OCI-LY3 (cell line): Measurements from ENCODE around the gene DNAAF5.
A peak's percentile ranks its signal among the peaks of the same experiment; 100 is the strongest.

Source experiments
- H2AFZ ChIP-seq: fragments of 200-600, 300-600 bp; shearing (Covaris generic); 2 replicates; pipeline ENCODE4 v1.6.0; 2014; ENCODE audit warnings: antibody characterized with exemption, low read depth, low read length
- H3K27ac ChIP-seq: fragments of 200-600, 300-600 bp; sonication (generic); 2 replicates; pipeline ENCODE4 v1.5.1; 2014; ENCODE audit warnings: mild to moderate bottlenecking, low read length, moderate library complexity, mixed read lengths
- H3K27me3 ChIP-seq: fragments of 200-600, 300-600 bp; sonication (generic); 2 replicates; pipeline ENCODE4 v1.6.1; 2014; ENCODE audit warnings: low read depth, low read length, mixed read lengths
- H3K36me3 ChIP-seq: fragments of 200-600, 300-600 bp; sonication (generic); replicated peaks from 2 replicates; pipeline ENCODE3; 2014; ENCODE audit warnings: low read depth, low read length, mixed read lengths
- H3K4me1 ChIP-seq: fragments of 300-600, 200-600 bp; sonication (generic); 2 replicates; pipeline ENCODE4 v1.6.1; 2014; ENCODE audit warnings: low read length, mixed read lengths
- H3K4me2 ChIP-seq: fragments of 200-600, 300-600 bp; sonication (generic); 2 replicates; pipeline ENCODE4 v1.6.1; 2014; ENCODE audit warnings: low read length, mixed read lengths
- H3K4me3 ChIP-seq: fragments of 300-600, 200-600 bp; sonication (generic); 2 replicates; pipeline ENCODE4 v1.5.1; 2014; ENCODE audit warnings: antibody characterized with exemption, mild to moderate bottlenecking, low read length, moderate library complexity
- H3K79me2 ChIP-seq: fragments of 300-600, 200-600 bp; shearing (Covaris generic); 2 replicates; pipeline ENCODE4 v1.6.1; 2014; ENCODE audit warnings: mild to moderate bottlenecking, low read length, mixed read lengths
- H3K9ac ChIP-seq: fragments of 300-600, 200-600 bp; shearing (Covaris generic); 2 replicates; pipeline ENCODE4 v1.6.0; 2014; ENCODE audit warnings: mild to moderate bottlenecking, low read length, moderate library complexity
- H3K9me3 ChIP-seq: fragments of 200-600, 300-600 bp; shearing (Covaris generic); 2 replicates; pipeline ENCODE4 v1.6.1; 2014; ENCODE audit warnings: low read length, mixed read lengths; ENCODE audit not compliant: insufficient read depth
- H4K20me1 ChIP-seq: fragments of 200-600, 300-600 bp; sonication (generic); 2 replicates; pipeline ENCODE4 v1.6.1; 2016; ENCODE audit warnings: low read length, mixed read lengths; ENCODE audit not compliant: insufficient read depth
- EZH2phosphoT487 ChIP-seq: fragments of 200-600 bp; shearing (Covaris generic); IDR thresholded peaks from 2 replicates; pipeline ENCODE4 v1.6.1; 2018; ENCODE audit warnings: antibody characterized with exemption, mixed run types, low read depth
- TF ChIP-seq, protein P1 (sequence below): fragments of 200-600, 300-600 bp; sonication (generic); IDR thresholded peaks from 2 replicates; pipeline ENCODE4 v1.5.1; 2014; ENCODE audit warnings: antibody characterized with exemption, low read length, low read depth

Gene DNAAF5

DNA sequence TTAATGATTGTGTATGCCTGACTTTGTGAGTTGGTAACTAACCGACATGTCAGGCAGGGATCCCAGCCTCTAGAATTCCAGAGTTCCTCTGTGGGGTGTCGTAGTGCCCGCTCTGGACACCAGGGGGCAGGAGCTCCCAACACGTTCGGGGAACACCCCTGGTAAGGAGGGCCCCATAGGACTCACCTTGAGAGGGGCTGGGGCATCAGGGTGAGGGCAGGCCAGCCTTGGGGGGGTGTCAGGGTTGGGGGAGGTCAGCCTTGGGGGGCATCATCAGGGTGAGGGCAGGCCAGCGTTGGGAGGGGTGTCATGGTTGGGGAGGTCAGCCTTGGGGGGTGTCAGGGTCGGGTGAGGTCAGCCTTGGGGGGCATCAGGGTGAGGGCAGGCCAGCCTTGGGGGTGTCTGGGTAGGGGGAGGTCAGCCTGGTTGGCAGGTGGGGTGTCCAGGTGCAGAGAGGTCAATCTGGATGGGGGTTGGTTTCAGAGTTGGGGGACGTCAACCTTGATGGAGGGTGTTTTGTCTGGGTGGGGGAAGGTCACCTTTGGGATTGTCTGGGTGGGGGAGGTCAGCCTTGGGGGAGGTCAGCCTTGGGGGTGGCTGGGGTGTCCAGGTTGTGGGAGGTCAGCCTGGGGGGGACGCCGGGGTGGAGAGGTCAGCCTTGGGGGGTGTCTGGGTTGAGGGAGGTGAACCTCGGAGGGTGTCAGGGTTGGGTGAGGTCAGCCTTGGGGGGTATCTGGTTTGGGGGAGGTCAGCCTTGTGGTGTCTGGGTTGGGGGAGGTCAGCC is 60.2 kb downstream of the DNAAF5 start:
- no peak overlapping the region for H3K4me3 ChIP-seq
- H3K4me2 ChIP-seq, result no peak overlapping the region
- no peak overlapping the region for H3K9ac ChIP-seq
- no peaks in the 10 kb centered on the region for H3K9me3 ChIP-seq
- TF ChIP-seq, protein P1, sequence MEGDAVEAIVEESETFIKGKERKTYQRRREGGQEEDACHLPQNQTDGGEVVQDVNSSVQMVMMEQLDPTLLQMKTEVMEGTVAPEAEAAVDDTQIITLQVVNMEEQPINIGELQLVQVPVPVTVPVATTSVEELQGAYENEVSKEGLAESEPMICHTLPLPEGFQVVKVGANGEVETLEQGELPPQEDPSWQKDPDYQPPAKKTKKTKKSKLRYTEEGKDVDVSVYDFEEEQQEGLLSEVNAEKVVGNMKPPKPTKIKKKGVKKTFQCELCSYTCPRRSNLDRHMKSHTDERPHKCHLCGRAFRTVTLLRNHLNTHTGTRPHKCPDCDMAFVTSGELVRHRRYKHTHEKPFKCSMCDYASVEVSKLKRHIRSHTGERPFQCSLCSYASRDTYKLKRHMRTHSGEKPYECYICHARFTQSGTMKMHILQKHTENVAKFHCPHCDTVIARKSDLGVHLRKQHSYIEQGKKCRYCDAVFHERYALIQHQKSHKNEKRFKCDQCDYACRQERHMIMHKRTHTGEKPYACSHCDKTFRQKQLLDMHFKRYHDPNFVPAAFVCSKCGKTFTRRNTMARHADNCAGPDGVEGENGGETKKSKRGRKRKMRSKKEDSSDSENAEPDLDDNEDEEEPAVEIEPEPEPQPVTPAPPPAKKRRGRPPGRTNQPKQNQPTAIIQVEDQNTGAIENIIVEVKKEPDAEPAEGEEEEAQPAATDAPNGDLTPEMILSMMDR, result peak; percentile 65
- no peak for TF ChIP-seq EZH2phosphoT487
- no peaks in the 10 kb centered on the region for H4K20me1 ChIP-seq
- peaks cover 11% of the 10 kb centered on the region for H3K36me3 ChIP-seq
- no peaks in the 10 kb centered on the region for H3K4me1 ChIP-seq
- no peak overlapping the region for H2AFZ ChIP-seq
- no peak overlapping the region for H3K27ac ChIP-seq
- no peaks in the 10 kb centered on the region for H3K27me3 ChIP-seq
- H3K79me2 ChIP-seq, result no peaks in the 10 kb centered on the region

DNA sequence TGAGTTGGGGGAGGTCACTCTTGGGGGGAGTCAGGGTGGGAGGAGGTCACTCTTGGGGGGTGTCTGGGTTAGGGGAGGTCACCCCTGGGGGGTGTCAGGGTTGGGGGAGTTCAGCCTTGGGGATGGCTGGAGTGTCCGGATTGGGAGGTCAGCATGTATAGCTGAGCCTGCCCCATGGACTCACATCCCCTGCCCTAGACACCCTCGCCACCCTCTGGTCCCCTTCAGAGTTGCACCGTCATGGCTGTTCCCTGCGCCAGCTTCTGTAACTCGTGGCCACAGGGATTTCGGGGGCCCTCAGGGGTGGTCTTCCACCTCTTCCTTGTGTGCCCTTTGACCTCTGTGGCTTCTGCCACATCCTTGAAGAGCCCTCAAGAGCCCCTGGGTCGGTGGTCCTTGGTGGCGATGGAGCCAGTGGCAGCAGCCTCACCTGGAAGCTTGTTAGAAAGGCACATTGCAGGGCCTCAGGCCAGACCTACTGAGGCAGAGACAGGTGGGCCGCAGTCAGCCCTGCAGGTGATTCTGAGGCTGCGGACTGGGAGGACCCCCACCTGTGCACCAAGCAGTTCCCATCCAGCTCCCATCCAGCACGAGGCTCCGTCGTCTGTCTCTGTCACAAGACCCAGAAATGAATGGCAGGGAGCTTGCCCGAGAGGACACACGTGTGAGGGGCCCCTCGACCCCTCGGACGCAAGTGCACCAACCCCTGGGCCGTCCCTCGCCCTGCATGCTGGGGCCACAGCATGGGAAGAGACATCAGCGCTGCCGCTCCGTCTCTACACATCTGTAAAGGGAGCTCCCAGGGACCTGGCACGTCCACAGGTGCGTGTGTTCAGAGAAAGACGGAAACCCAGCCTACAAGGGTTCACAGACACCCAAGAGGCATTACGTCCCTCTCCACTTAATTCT is 61.1 kb downstream of the DNAAF5 start:
- no peak overlapping the region for H2AFZ ChIP-seq
- TF ChIP-seq, protein P1, result no peak
- no peak for TF ChIP-seq EZH2phosphoT487
- no peak overlapping the region for H3K9ac ChIP-seq
- H3K9me3 ChIP-seq, result no peaks in the 10 kb centered on the region
- H3K36me3 ChIP-seq, result peaks cover 11% of the 10 kb centered on the region
- no peaks in the 10 kb centered on the region for H4K20me1 ChIP-seq
- H3K4me1 ChIP-seq, result no peaks in the 10 kb centered on the region
- H3K27me3 ChIP-seq, result no peaks in the 10 kb centered on the region
- H3K79me2 ChIP-seq, result no peaks in the 10 kb centered on the region
- H3K4me2 ChIP-seq, result no peak overlapping the region
- H3K4me3 ChIP-seq, result no peak overlapping the region
- H3K27ac ChIP-seq, result no peak overlapping the region

DNA sequence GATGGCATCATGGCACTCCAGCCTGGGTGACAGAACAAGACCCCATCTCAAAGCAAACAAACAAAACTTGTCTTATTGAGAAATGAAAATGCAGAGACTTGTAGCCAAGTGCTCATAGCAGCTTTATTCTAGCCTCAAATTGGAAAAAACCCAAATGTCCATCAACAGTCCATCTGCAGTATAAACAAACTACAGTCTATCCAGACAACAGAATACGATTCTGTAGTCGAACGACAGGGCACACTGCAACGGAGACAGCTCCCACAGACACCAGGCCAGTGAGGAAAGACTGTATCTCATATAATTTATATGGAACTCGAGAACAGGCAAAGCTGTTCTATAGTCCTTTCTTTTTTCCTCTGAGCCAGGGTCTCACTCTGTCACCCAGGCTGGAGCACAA is 65.0 kb downstream of the DNAAF5 start:
- Histone ChIP-seq H3K4me1 (no peaks in the 10 kb centered on the region), H2AFZ (no peak overlapping the region), H3K27me3 (no peaks in the 10 kb centered on the region), H4K20me1 (no peaks in the 10 kb centered on the region), H3K4me2 (no peak overlapping the region), H3K36me3 (peaks cover 11% of the 10 kb centered on the region), H3K9ac (no peak overlapping the region), H3K79me2 (no peaks in the 10 kb centered on the region), H3K9me3 (no peaks in the 10 kb centered on the region), H3K27ac (no peak overlapping the region), H3K4me3 (no peak overlapping the region)
- TF ChIP-seq, protein P1, result no peak
- TF ChIP-seq EZH2phosphoT487, result no peak

DNA sequence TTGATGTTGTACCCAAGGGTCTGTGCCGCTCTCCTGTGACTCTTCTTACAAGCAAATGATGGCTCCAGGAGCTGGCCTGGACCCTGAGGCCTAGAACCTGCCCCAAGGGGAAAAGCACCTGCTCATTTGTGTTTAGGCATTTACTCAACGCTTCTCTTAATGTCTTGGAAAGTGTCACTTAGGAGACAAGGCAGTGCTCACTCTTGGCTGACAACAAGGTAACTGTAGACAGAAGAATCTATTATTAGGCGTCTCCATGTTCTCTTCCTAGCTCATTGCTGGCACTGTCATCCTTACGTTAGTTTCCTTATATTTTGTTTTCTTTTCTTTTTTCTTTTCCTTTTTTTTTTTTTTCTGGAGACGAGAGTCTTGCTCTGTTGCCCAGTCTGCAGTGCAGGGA is 67.7 kb downstream of the DNAAF5 start:
- Histone ChIP-seq H3K4me1 (no peaks in the 10 kb centered on the region), H3K36me3 (no peaks in the 10 kb centered on the region), H2AFZ (no peak overlapping the region), H3K27ac (no peak overlapping the region), H3K27me3 (no peaks in the 10 kb centered on the region), H4K20me1 (no peaks in the 10 kb centered on the region), H3K9me3 (no peaks in the 10 kb centered on the region), H3K9ac (no peak overlapping the region), H3K79me2 (no peaks in the 10 kb centered on the region), H3K4me3 (no peak overlapping the region), H3K4me2 (no peak overlapping the region)
- no peak for TF ChIP-seq EZH2phosphoT487
- TF ChIP-seq, protein P1, result no peak
